Measurements from ENCODE around the gene E2F1.

- TF ChIP-seq JUND (IDR thresholded peaks at IDR 0.05): no peak
- no peak for TF ChIP-seq CTCF (IDR thresholded peaks at IDR 0.05; ENCODE audit: low read depth, low read length, missing input control)
- TF ChIP-seq MAX (IDR thresholded peaks at IDR 0.05): no peak
- no peak for TF ChIP-seq FOXA1 (IDR thresholded peaks at IDR 0.05)
- no peak for TF ChIP-seq ZBTB33 (IDR thresholded peaks at IDR 0.05)
- TF ChIP-seq GABPA (IDR thresholded peaks at IDR 0.05 in 1 of 2, conservative IDR thresholded peaks at IDR 0.05 in 1 of 2): no peak
- no peak for TF ChIP-seq RAD21 (IDR thresholded peaks at IDR 0.05)
- no peak for TF ChIP-seq HNF4G (IDR thresholded peaks at IDR 0.05)
- TF ChIP-seq YY1 (IDR thresholded peaks at IDR 0.05): no peak
- TF ChIP-seq SP1 (IDR thresholded peaks at IDR 0.05): no peak
- no peak for TF ChIP-seq TAF1 (conservative IDR thresholded peaks at IDR 0.05)
Measured at GRCh38 chr20:33681288-33681687, 4.9 kb downstream of the E2F1 start.
